Panc1 (cell line): ENCODE results near the gene KCNC1. TPM values are rescaled to one million over a fixed set of nuclear protein-coding genes. Genes with fewer than 3 reads are reported as not detected.

ENCODE experiments used
- ATAC-seq: fragments of 200-7000 bp; cut with Tn5 transposase; 2 replicates; pipeline ENCODE4 v1.9.1; 2020; ENCODE audit warnings: mild to moderate bottlenecking, moderate library complexity
- BruUV-seq: library from RNA; stranded (reverse); fragments of 400-500 nt; replicated peaks from 2 replicates; lab custom pipeline; 2021; lab: Mats Ljungman, UMichigan
- CTCF ChIA-PET: fragments of 300-600 bp; sonication (Branson Sonifier 250); formaldehyde crosslinking; loops from one replicate; lab custom pipeline; 2022; ENCODE audit warnings: antibody characterized with exemption; lab: Charles Lee
- POLR2A ChIA-PET: fragments of 300-600 bp; sonication (Branson Sonifier 250); formaldehyde crosslinking; loops from one replicate; lab custom pipeline; 2022; ENCODE audit warnings: antibody characterized with exemption; lab: Charles Lee
- DNase-seq: peaks from one replicate; pipeline ENCODE4 v3.0.0-alpha.2; 2010; ENCODE audit warnings: low read depth, low spot score
- H3K27ac ChIP-seq: 2 replicates; pipeline ENCODE4 v1.5.1; 2011; ENCODE audit warnings: mild to moderate bottlenecking, low read length, inconsistent platforms
- H3K27me3 ChIP-seq: fragments of 200-500 bp; sonication (Bioruptor generic); 2 replicates; pipeline ENCODE4 v1.6.0; 2014; ENCODE audit warnings: low read length, inconsistent platforms; ENCODE audit not compliant: control insufficient read depth, insufficient read depth
- H3K36me3 ChIP-seq: fragments of 200-500 bp; sonication (Bioruptor generic); 2 replicates; pipeline ENCODE4 v1.5.1; 2014; ENCODE audit warnings: inconsistent platforms, mild to moderate bottlenecking, low read length, moderate library complexity; ENCODE audit not compliant: control insufficient read depth, insufficient read depth
- H3K4me1 ChIP-seq: 2 replicates; pipeline ENCODE4 v1.5.1; 2011; ENCODE audit warnings: inconsistent platforms, mild to moderate bottlenecking, low read length, moderate library complexity; ENCODE audit not compliant: control insufficient read depth, insufficient read depth
- H3K4me3 ChIP-seq, 2 experiments: 2 replicates each; pipeline ENCODE4 v1.5.1; 2011 to 2012; ENCODE audit warnings: low read depth in 2 of 2, low read length in 2 of 2, mild to moderate bottlenecking in 2 of 2, inconsistent platforms in 1 of 2, moderate library complexity in 1 of 2
- H3K9me3 ChIP-seq: fragments of 200-500 bp; sonication (Bioruptor generic); 2 replicates; pipeline ENCODE4 v1.5.1; 2014; ENCODE audit warnings: low read depth, mild to moderate bottlenecking, inconsistent platforms, low read length, moderate library complexity; ENCODE audit not compliant: control insufficient read depth, insufficient read depth
- POLR2AphosphoS5 ChIP-seq: IDR thresholded peaks from 2 replicates; pipeline ENCODE4 v1.6.1; 2012; ENCODE audit warnings: mild to moderate bottlenecking, low read depth, low read length, moderate library complexity
- REST ChIP-seq, 2 experiments: IDR thresholded peaks; 2 replicates each; pipeline ENCODE4 v1.6.1; 2011 to 2012; ENCODE audit warnings: low read depth in 2 of 2, control low read depth in 1 of 2, low read length in 1 of 2, mild to moderate bottlenecking in 1 of 2, moderate library complexity in 1 of 2; ENCODE audit not compliant: insufficient read depth in 1 of 2
- SIN3A ChIP-seq: IDR thresholded peaks from 2 replicates; pipeline ENCODE4 v1.6.1; 2012; ENCODE audit warnings: low read depth, mild to moderate bottlenecking, low read length, moderate library complexity, borderline replicate concordance; ENCODE audit not compliant: insufficient read depth
- TCF7L2 ChIP-seq: IDR thresholded peaks from 2 replicates; pipeline ENCODE4 v1.6.1; 2011; ENCODE audit warnings: mild to moderate bottlenecking, low read depth, low read length, inconsistent platforms
- in situ Hi-C: cut with HindIII; loops from 2 replicates; pipeline ENCODE4 v1.10.0; 2016; ENCODE audit warnings: low sequenced_read_pairs, low pct_unique_long_range_greater_than_20kb
- intact Hi-C: fragments of 100-400 bp; cut with micrococcal nuclease; formaldehyde crosslinking; loops from one replicate; pipeline ENCODE4 v1.10.0; 2022; ENCODE audit not compliant: unreplicated experiment
- total RNA-seq: library from RNA; stranded (reverse); gene quantifications from one replicate; pipeline ENCODE4 v1.2.1, GENCODE V29; 2021; ENCODE audit not compliant: unreplicated experiment
- TF ChIP-seq, protein P1 (sequence below): fragments of 450-650 bp; IDR thresholded peaks from 2 replicates; pipeline ENCODE4 v1.5.1; 2017; ENCODE audit warnings: mild to moderate bottlenecking

KCNC1 gene
- total RNA-seq, 1 experiment from 2014 or later = 0.95 TPM

DNA sequence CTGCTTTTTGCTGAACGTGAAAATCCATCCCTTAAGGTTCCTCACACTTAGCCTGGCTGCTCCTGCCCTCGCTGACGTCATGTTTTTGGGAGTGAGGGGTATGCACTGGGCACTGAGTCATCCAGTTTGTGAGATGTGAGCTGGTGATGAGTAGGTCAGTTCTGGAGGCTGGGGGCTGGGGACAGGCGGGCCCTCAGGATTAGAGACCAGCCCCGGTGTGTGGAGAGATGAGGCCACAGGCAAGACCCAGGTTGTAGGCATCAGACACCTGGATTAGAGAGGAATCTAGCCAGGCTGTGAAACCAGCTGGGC lies 9.2 kb downstream of the KCNC1 start:
- Histone ChIP-seq H3K4me3 (no peak overlapping the region), H3K4me1 (no peaks in the 10 kb centered on the region), H3K27me3 (no peaks in the 10 kb centered on the region), H3K27ac (no peak overlapping the region), H3K36me3 (no peaks in the 10 kb centered on the region), H3K9me3 (no peaks in the 10 kb centered on the region)
- CTCF ChIA-PET = interaction anchor here (1.4 kb wide), 1 partner anchor 13 kb away, joined by 3 read pairs; no protein-coding TSS in a partner anchor
- TF ChIP-seq, protein P1, sequence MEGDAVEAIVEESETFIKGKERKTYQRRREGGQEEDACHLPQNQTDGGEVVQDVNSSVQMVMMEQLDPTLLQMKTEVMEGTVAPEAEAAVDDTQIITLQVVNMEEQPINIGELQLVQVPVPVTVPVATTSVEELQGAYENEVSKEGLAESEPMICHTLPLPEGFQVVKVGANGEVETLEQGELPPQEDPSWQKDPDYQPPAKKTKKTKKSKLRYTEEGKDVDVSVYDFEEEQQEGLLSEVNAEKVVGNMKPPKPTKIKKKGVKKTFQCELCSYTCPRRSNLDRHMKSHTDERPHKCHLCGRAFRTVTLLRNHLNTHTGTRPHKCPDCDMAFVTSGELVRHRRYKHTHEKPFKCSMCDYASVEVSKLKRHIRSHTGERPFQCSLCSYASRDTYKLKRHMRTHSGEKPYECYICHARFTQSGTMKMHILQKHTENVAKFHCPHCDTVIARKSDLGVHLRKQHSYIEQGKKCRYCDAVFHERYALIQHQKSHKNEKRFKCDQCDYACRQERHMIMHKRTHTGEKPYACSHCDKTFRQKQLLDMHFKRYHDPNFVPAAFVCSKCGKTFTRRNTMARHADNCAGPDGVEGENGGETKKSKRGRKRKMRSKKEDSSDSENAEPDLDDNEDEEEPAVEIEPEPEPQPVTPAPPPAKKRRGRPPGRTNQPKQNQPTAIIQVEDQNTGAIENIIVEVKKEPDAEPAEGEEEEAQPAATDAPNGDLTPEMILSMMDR = no peak
- TF ChIP-seq REST (IDR thresholded peaks at IDR 0.05; ENCODE audit: insufficient read depth in 1 of 2, low read depth in 2 of 2, low read length in 1 of 2) (no peak), TCF7L2 (no peak), POLR2AphosphoS5 (no peak), SIN3A (no peak)
- POLR2A ChIA-PET = no interaction called here
- ATAC-seq (no peak), DNase-seq (no peak)
- no TSS peak for BruUV-seq
- intact Hi-C loops = no loop called here
- in situ Hi-C loops = no loop called here

- POLR2A ChIA-PET = no interaction called here
- TF ChIP-seq REST (IDR thresholded peaks at IDR 0.05; ENCODE audit: insufficient read depth in 1 of 2, low read depth in 2 of 2, low read length in 1 of 2) (no peak), POLR2AphosphoS5 (no peak), TCF7L2 (no peak), SIN3A (no peak)
- TF ChIP-seq, protein P1 = no peak
- ATAC-seq = no peak
- CTCF ChIA-PET = interaction anchor here (1.4 kb wide), 1 partner anchor 14 kb away, joined by 3 read pairs; no protein-coding TSS in a partner anchor
- in situ Hi-C loops = no loop called here
- H3K4me1 ChIP-seq = no peaks in the 10 kb centered on the region
- H3K36me3 ChIP-seq = no peaks in the 10 kb centered on the region
- H3K9me3 ChIP-seq = no peaks in the 10 kb centered on the region
- no peak for DNase-seq
- BruUV-seq = no TSS peak
- H3K27ac ChIP-seq = no peak overlapping the region
- H3K27me3 ChIP-seq = no peaks in the 10 kb centered on the region
- intact Hi-C loops = no loop called here
- no peak overlapping the region for H3K4me3 ChIP-seq
These were observed 9.8 kb downstream of the KCNC1 start for GRCh38 chr11:17744151-17744940.
